HCEC 1CT (cell line): ENCODE results near the gene BRINP2.
A peak's percentile ranks its signal among the peaks of the same experiment; 100 is the strongest.

ENCODE experiments used
- DNase-seq: peaks from one replicate; pipeline ENCODE4 v3.0.0-alpha.2; 2017

The BRINP2 gene

DNA sequence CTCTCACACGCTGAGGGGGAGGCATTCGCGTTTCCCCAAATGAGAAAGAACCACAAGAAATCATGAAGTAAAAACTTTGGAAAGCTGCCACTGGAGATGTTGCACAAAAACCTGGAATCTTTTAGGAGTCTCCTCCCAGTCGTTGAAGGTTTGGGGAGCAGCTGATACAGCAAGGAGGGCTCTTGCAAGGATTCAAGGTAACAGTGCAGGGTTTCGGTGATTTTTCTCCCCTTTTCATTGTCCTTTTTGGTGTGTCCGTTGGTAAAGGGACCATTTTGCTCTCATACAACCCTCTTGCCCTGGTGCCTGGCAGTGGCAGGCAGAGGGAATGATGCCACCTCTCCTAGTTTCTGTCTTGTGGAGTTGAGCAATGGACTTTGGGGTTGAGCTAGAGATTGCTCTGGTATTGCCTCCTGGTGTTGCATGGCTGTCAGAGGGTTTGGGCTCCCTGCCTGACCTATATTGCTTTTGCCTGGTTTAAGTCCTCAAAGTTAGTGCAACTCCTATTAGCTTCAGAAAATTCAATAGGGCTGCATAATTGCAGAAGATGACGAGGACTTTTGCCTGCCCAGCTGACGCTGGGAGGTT is 872 bp downstream of the BRINP2 start:
- no peak for DNase-seq

DNA sequence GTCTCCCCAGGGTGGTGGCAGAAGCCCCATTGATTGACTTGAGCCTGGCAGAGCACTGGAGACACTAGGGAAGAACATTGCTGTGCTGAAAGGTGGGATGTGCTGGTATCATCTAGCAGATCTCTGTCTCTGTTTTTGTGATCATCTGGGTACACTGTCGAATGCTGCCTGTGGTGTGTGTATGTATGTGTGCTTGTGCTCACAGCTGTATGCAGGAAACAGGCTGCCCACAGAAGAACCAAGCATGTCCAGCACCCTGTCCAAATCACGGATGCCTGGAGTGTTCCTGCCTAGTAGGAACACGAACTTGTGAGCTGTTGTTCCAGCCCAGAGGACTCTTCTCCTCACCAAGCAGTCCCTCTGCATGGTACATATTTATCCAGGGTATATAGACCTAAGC is 1.5 kb downstream of the BRINP2 start:
- no peak for DNase-seq

DNA sequence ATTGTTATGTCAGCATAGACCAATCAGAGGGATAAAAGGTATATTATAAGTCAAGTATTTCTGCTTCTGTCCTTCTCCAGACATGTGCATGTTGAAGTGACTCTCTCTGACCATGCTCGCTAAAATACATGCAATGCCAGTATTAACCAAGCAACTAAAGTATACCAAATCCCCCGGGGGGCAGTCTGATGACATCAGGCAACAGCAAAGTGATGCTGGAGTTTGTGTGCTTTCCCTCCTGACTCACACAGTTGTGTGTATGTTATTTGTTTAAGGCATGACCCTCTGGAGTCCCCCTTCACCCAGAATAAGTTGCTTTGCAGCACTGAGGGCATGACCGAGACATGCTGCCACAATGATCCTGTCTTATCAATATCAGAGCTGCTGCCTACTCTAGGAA is 2.1 kb downstream of the BRINP2 start:
- no peak for DNase-seq

DNA sequence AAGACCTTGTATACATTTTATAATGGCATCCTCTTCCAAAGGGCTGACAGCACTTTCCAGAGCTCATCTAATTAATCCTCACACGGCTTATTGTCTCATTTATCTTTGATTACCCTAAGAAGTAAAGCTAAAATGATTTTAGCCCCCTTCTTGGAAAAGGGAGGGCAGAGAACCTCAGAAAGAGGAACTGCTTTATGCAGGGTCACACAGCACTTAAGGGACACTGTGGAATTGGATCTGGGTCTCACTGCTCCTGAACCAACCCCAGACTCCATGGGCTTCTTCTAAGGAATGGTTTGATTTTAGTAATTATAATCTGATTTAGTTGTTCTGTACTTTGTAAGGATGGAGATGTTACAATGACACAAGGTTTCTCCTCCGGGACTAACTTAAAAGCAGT is 3.2 kb downstream of the BRINP2 start:
- DNase-seq: no peak

DNA sequence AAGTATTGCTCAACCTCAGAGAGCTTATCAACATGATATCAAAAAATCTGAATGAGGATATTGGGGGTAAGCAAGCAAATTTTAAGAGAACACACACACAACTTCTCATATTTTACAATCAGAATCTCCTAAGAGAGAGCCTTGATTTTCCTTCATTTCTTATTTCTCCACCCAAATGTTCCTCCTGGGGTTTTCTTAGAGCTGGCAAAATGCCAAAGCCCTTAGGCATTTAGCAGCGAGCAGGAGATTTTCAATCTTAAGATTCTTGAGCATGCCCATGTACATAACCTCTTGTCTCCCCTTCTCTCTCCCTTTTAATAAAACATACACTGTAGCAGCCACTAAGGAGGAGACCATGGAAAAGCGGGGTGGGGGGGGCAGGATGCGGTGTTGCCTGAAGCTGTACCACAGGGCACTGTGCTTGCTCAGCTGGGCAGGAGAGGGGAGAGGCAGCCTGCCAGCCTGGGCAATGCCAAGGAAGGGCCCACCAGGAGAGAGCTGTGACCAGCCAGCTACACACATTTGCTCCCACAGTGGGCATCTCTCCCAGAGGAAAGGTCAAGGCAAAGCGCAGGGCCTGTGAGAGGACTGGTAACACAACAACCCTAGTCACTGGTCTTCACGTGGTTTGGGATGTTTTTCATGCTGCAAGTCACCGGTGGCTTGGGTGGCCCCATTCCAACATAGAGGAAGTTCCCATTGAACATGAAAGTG is 4.3 kb downstream of the BRINP2 start:
- DNase-seq: no peak

DNA sequence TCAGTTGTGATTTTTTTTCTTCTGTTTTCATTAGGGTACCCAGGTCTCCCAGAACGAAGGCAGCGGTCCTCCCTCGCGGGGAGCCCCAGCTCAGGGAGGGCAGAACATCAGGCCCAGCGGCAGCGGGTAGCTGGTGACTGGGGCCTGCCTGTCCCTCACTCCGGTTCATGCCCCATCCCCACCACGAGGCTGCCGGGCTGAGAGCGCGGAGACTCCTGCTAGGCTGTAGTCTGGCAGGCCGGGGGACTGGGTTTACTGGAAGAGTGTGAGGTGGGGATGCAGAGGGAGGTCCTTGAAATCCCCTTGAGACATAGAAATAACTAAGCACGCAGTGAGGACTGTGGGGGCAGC is 10.5 kb downstream of the BRINP2 start:
- no peak for DNase-seq

DNA sequence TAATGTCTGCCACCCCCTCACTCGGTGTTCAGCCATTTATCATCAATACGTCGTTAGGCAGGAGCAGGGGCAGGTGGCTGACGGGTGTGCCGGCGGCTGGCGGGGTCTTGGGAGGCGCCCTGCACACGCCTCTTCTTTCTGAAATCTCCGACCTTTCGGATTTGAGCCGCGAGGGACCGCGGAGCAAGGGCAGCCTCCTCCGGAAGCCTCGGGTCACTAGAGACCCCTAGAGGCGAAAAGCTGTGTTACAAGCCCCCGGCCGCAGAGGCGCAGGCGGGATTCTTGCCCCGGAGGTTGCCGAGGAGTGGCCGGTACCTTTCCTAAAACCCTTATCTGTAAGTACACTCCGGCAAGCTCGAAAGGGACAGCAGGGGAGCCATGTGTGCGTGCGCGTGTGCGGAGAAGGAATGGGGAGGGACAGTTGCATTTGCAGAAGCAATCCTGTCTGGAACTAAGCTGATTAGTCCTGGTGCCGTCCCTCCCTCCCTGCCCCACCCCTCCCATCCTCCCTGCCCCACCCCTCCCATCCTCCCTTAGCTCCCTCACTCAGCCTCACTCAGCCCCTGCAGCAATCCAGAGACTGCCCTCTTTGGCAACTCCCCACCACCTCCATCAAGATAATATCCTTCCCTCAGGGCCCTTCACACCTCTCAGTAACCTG is 11.0 kb downstream of the BRINP2 start:
- DNase-seq: peak; percentile 53

DNA sequence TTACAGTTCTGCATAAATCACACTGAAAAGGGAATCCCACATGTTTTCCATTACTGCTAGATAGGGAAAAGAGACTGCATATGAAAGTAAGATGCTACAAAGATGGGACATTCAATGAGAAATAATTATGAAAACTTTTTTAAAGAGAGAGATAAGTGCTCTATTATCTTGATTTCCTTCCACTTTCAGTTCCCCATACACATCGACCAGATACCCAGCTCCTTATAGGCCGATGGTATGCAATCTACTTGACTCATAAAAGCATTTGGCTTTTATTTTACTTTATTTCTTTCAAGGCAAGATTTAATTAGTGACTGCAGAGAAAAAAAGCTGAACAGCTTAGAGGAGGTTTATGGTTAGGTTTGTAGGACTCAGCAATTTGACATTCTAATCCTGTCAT is 13.1 kb downstream of the BRINP2 start:
- no peak for DNase-seq

GRCh38 chr1:177185209-177185608 is 14.5 kb downstream of the BRINP2 start:
- no peak for DNase-seq

- DNase-seq: no peak
Observed at GRCh38 chr1:177186639-177187038, 15.9 kb downstream of the BRINP2 start.

DNA sequence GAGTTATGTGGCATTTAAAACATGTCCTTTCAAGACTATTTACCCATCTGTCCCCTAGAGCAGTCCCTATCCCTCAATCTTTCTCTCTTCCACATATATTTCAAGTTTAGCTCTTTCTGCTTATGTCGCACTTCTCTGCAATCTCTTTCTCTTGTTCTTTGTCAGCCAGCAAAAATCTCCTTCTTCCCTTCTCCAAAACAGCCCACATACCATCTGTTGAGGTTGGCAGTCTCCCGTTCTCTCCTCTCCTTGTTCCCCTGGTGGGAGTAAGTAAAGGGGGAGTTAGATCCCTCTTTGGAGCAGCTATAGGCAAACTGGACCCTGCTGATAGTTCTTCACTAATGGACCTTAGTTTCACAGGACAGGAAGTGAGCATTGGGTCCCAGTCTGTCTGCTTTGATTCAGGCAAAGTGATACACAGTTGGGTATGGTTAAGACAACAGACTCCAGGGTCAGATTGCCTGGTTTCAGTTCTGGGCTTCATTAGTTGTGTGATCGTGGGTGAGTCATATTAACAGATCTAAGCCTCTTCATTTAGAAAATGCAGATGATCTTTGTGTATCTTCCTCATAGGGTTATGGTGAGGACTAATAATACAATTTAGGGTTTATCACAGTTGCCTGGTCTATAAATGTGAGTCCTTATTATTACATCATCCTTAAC is 19.7 kb downstream of the BRINP2 start:
- no peak for DNase-seq

- DNase-seq: no peak
Observed at GRCh38 chr1:177198243-177198642, 27.5 kb downstream of the BRINP2 start.

DNA sequence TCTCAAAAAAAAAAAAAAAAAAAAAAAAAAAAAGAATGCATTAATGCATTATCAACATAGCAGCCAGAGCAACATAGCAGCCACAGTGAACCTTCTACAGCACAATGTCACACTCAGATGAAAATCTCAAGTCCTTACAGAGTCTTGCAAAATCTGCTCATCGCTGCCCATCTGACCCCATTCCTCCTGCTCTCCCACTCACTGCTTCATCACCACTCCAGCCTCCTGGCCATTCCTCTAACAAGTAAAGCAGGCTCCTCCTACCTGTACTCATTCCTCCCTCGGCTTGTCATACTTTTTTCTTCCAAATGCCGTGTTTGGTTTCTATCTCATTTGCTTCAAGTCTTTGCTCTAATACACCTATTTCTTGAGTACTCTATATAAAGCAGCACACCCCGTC is 29.5 kb downstream of the BRINP2 start:
- no peak for DNase-seq

DNA sequence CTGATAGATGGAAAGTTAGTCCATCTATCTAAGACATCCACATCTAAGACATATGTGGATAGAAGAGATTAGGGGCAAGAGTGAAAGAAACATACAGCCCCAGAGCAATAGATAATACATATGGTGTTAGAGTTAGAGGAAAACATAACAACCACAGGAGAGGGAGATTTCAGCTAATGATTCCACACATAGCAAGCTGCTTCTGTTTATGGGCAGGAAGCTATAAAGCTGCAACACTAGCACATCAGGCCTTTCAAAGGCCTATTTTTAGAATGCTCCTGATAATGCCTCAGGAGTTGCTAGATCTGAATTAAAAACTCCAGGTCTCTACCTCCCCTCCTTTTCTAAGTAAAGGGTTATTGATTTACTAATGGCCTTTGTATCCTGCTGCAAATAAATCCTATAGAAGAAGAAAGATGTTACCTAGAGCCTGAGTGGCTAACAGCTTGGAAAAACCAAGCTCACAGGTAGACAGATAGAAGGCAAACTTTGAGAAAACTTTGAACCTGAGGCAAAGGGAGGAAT is 36.1 kb downstream of the BRINP2 start:
- DNase-seq: no peak

DNA sequence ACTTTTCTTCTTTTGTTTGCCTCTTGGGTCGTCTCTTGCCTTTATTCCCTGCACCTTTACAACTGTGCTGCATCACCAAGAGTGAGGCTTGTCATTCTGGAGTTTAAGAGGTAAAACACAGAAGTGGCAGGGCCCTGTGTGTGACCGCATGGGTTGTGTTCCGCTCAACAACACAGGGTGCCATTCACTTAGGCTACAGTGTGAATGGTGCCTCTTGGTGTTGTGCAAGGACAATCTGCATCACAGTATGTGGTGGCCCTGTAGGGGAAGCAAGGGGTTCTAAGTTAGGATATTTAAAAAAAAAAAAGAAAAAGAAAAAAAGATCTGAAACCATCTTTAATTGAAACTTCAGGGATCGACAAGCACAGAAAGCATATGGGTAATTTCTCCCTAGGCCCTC is 38.2 kb downstream of the BRINP2 start:
- no peak for DNase-seq

GRCh38 chr1:177209357-177209756 is 38.6 kb downstream of the BRINP2 start:
- DNase-seq: peak; percentile 99

DNA sequence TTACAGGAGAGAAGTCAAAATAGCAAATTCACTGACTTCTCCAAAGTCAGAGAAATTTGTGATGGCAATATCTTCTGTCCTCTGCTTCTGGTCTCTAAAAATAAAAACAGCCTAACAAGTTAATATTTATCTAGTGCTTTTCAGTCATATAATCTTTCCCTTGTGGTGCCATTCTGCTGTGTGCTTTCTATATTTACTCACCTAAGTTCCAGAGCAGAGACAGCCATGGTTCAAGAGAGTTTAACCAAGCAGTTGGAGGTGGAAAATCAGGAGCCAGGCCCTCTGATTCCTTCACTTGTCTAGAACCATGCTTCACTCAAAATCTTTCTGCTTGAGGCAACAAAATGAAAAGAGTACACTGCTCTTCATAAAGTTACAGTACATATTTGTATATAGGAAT is 39.3 kb downstream of the BRINP2 start:
- no peak for DNase-seq

DNA sequence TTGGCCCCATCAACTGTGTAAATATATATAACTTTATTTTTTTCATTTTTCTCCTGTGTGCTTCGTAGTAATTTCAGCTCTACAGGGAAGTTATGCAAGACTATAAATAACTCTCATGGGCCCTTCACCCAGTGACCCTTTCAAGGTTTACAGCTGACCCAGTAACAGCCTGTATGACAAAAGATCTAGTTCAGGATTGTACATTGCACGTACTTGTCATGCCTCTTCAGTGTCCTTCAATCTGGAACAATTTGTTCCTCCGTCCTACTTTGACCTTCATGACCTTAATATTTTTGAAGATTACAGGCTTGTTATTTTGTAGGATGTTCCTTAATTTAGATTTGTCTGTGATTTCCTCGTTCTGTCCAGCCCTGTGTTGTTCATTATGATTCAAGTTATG is 40.5 kb downstream of the BRINP2 start:
- DNase-seq: peak; percentile 40

DNA sequence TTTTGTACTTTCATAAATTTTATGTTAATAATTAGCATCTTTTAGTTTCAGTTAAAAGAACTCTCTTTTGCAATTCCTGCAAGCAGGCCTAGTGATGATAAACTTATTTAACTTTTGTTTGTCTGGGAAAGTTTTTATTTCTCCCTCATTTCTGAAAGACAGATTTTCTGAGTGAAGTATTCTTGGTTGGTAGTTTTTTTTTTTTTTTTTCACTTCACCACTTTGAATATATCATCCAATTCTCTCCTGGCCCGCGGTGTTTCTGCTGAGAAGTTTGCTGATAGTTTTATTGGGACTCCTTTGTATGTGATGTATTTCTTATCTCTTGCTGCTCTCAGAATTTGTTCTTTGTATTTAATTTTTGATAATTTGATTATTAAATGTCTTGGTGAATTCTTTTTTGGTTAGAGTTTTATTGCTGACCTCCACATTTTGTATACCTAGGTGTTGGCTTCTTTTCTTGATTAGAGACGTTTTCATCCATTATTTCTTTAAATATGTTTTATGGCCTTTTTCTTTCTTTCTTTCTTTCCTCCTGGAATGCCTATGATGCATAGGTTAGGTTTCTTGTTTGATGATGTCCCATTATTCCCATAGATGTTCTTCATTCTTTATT is 45.9 kb downstream of the BRINP2 start:
- no peak for DNase-seq

- DNase-seq: no peak
Observed at GRCh38 chr1:177219554-177220458, 49.0 kb downstream of the BRINP2 start.

- no peak for DNase-seq
Observed at GRCh38 chr1:177223359-177223758, 52.6 kb downstream of the BRINP2 start.

GRCh38 chr1:177227978-177228692 is 57.4 kb downstream of the BRINP2 start:
- DNase-seq: no peak
